Inferior parietal cortex (tissue), 1 donor: ENCODE results near the gene PIP4K2A.
A peak's percentile ranks its signal among the peaks of the same experiment; 100 is the strongest.
"Not testable (repeated sequence)": the region's sequence is repeated elsewhere in the genome, so short reads cannot be mapped to it uniquely, and the experiment has no call there.

Source experiments
- DNase-seq: peaks from one replicate; pipeline ENCODE4 v3.0.0-alpha.2; 2016; ENCODE audit errors: extremely low spot score

The PIP4K2A gene

GRCh38 chr10:22554461-22555182 lies 159.8 kb downstream of the PIP4K2A start:
- DNase-seq = peak; percentile 56

GRCh38 chr10:22553452-22553995 lies 160.9 kb downstream of the PIP4K2A start:
- no peak for DNase-seq

DNA sequence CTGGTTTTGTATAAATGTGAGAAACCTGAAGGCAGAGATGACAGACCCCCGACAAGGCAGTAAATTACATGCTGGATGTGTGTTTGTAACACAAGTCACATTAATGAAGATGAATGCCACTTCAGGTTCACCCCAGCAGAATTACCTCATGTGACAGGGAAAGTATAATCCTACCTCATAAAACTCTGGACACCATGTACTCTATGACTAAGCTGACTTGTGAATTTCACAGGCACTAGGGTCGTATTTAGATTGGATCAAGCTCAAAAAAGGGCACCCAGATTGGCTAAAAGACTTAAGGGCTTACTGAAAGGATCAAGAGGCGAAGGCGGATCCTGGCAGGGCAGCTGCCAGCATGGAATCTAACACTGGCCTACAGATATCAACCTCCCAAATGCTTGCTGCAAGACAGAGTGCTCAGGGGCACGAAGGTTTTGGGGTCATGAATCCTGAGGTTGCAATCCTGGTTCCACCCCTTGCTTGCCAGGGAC lies 161.4 kb downstream of the PIP4K2A start:
- no peak for DNase-seq

DNA sequence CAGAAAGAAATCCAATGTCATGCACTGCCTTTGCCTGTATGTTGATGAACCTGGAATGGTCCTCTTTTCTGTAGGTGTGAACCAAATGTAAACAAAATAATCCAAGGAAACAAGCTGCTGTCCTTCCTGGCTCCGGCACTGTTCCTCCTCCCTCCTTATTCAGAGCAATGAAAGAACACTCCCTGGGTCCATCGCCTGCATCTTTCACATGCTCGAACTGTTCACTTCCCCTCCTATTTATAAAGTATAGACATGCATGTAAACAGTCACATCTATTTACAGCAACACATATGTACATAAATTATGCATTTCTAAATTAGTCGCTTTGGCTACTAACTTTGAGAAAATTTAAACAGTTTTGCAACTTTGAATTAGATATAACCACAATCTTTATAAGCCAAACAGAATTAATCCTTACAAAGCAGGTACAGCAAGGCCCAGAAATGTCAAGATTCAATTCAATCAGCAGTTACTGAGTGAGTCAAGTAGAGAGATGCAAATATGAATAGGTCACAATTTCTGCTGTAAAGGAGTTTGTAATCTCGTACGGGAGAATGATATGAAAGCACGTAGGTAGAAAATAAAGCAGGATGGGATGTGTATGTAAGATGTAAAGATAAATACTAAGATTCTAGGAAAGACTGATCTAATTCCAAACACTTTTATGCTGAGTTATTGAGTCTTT lies 162.6 kb downstream of the PIP4K2A start:
- no peak for DNase-seq

- DNase-seq = peak; percentile 32
These were observed 163.6 kb downstream of the PIP4K2A start for GRCh38 chr10:22550732-22551131.

- DNase-seq = no peak
These were observed 166.0 kb downstream of the PIP4K2A start for GRCh38 chr10:22548344-22548743.

GRCh38 chr10:22545643-22546042 lies 168.7 kb downstream of the PIP4K2A start:
- no peak for DNase-seq

- DNase-seq = no peak
These were observed 169.9 kb downstream of the PIP4K2A start for GRCh38 chr10:22544325-22545068.

- DNase-seq = no peak
These were observed 171.6 kb downstream of the PIP4K2A start for GRCh38 chr10:22542773-22543172.

DNA sequence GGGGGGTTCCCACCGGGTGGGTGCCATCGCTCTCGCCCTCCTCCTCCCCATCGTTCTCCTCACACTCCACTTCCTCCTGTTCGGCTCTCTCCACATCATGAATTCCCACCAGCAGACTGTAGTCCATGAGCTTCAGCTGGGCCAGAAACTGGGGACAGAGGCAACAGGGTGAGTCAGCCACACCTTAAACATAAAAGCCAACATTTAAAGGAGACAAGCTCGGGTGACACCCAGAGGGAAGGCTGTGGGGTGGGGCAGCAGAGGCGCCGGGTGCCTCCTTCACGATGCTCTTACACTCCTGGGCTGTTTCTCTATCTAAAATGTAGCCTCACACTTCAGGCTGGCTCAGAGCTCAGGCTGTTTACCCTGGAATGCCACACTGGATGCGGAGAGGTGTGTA lies 172.5 kb downstream of the PIP4K2A start:
- no peak for DNase-seq

DNA sequence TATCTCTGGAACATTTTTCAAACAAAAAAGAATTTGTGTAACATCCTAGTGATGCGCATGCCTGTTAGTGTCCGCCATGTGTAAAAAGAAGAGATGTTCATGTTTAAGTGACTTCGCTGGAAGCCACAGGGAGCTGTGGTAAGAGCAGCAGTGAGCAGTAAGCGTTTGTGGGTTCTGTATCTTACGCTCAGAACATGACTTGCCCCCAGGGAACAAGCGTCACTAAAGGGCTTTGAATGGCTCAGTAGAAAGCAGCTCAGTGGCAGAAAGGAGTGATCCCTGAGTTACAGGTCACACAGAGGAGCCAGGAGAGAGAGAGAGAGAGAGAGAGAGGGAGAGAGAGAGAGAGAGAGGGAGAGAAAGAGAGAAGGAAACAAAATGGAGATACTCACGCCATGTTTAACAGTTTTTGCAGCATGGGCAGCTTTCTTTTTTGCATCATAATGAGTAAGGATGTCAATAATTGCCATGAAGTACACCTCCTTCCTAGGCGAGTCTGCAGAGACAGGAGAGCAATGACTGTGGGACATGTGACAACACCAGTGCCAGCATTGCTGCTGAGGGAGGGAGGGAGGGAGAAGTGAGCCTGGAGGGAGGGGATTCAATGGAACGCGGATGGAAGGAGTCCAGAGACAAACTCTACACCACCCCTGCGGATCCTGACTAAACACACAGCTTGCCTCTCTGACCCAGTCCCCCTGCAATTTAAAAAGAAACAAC lies 174.6 kb downstream of the PIP4K2A start:
- no peak for DNase-seq

GRCh38 chr10:22537810-22538209 lies 176.6 kb downstream of the PIP4K2A start:
- no peak for DNase-seq

DNA sequence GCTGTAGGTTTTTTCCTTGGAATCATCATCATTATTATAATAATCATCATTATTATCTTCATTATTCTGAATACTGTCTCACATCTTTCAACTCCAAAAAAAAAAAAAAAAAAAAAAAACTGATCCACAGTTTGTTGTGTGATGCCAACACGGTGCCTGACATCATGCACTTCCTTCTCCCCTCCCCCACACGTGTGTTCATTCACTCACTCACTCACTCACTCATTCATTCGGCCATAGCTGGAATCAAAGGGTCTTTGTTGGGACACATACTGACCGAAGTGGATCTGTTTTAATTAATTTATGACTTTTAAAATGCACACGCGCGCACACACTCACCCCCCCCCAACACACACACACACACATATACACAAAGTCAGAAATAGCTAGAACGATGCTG lies 177.8 kb downstream of the PIP4K2A start:
- no peak for DNase-seq

GRCh38 chr10:22534849-22535604 lies 179.4 kb downstream of the PIP4K2A start:
- peak; percentile 51 for DNase-seq

DNA sequence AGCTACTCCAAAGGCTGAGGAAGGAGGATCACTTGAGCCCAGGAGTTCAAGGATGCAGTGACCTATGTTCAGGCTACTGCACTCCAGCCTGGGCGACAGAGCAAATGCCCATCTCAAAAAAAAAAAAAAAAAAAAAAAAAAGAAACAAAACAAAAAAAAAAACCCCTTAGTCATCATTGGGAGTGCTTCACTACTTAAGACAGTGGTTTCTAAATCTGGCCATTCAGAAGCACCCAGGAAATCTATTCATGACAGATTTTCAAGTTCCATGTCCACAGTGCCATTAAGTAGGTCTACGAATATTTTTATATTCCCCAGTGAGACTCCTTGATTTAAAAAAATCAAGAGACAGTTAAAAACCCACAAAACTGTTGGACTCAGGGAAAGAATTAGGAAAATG lies 182.9 kb downstream of the PIP4K2A start:
- DNase-seq = no peak

GRCh38 chr10:22531008-22531407 lies 183.4 kb downstream of the PIP4K2A start:
- no peak for DNase-seq

DNA sequence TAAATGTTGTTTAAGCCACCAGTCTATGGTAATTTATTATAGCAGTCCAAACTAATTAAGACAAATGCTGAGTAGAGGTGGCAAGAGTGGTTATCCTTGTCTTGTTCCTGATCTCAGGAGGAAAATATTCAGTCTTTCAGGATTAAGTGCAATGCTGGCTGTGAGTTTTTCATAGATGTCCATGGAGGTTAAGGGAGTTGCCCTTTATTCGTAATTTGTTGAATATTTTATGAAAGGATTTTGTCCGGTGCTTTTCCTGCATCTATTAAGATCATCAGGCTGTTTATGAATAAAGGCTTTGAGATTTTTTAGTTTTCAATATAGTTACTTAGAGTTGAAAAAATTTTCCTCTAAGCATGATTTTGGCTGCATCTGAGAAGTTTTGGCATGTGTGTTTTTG lies 186.9 kb downstream of the PIP4K2A start:
- no peak for DNase-seq

GRCh38 chr10:22524333-22524732 lies 190.0 kb downstream of the PIP4K2A start:
- DNase-seq = not testable (repeated sequence)

DNA sequence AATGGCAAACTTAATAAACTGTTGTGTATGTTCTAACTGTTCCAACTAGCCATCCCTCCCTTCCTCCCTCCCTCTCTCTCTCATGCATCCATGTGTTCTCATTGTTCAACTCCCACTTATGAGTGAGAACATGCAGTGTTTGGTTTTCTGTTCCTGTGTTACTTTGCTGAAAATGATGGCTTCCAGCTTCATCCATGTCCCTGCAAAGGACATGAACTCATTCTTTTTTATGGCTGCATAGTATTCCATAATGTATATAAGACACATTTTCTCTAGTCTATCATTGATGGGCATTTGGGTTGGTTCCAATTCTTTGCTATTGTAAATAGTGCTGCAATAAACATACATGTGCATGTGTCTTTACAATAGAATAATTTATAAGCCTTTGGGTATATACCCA lies 193.7 kb downstream of the PIP4K2A start:
- not testable (repeated sequence) for DNase-seq

DNA sequence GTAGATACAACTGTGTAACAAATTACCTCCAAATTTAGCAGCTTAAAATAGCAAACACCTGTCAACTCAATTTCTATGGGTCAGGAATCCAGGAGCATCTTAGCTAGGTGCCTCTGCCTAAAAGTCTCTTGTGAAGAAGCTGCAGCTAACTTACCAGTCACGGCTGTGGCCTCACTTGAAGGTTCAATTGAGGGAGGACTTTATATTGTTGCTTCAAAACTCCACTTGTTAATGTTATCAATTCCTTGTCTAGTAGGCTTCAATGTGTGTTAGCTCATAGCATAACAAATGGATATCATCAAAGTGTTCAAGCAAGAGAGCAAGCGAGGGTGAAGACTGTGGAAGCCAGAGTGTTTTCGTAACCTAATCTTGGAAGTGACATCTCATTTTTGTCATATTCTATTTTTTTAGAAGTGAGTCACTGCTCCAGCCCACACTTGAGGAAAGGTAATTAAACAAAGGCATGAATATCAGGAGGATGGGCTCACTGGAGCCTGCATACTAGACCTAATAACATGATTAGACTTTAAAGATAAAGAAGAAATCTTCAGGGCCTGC lies 196.1 kb downstream of the PIP4K2A start:
- no peak for DNase-seq

DNA sequence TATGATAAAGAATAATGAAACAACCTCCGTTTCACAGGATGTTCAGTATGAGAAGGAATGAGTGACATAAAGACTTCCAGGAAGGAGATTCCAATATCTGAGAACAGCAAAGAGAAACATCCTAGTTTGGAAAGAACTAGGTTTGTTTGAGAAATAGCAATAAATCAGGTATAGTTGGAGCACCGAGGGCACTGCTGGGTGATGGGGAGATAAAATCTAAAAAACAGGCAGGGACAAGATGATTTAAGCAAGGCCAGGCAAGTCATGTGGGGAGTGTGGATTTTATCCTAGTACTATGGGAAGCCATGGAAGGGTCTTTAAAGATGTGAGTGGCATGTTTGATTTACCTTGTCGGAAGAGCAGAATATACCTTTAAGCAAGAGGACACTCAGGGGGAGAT lies 199.4 kb downstream of the PIP4K2A start:
- no peak for DNase-seq
